HUES6 (cell line): ENCODE results near the gene RNU1-2.
"Not testable (repeated sequence)": the region's sequence is repeated elsewhere in the genome, so short reads cannot be mapped to it uniquely, and the experiment has no call there.

Source experiments
- H3K27ac ChIP-seq: 2 replicates; pipeline ENCODE4 v1.7.0; 2013; ENCODE audit warnings: low read depth, mild to moderate bottlenecking, low read length, inconsistent platforms
- H3K27me3 ChIP-seq: 2 replicates; pipeline ENCODE4 v1.6.1; 2013; ENCODE audit warnings: low read length; ENCODE audit not compliant: control insufficient read depth, insufficient read depth
- H3K36me3 ChIP-seq: 2 replicates; pipeline ENCODE4 v1.6.1; 2013; ENCODE audit warnings: low read length; ENCODE audit not compliant: control insufficient read depth, insufficient read depth
- H3K4me1 ChIP-seq: 2 replicates; pipeline ENCODE4 v1.6.1; 2013; ENCODE audit warnings: low read length; ENCODE audit not compliant: control insufficient read depth, insufficient read depth
- H3K4me3 ChIP-seq: 2 replicates; pipeline ENCODE4 v1.5.1; 2013; ENCODE audit warnings: low read depth, low read length
- H3K9ac ChIP-seq: one replicate; pipeline ENCODE4 v1.6.1; 2013; ENCODE audit warnings: mild to moderate bottlenecking, low read length
- H3K9me3 ChIP-seq: 2 replicates; pipeline ENCODE4 v1.6.1; 2013; ENCODE audit warnings: low read depth, low read length; ENCODE audit not compliant: control insufficient read depth, insufficient read depth

The RNU1-2 gene

GRCh38 chr1:16895598-16896315 lies at the start of gene RNU1-2:
Gene RNU1-2, plus strand, starts transcription at chr1:16895980.
- not testable (repeated sequence) for H3K4me1 ChIP-seq, H3K36me3 ChIP-seq, H3K27me3 ChIP-seq, H3K9me3 ChIP-seq
- Histone ChIP-seq H3K9ac (peak within 1 kb of the TSS; percentile 96), H3K4me3 (peak within 1 kb of the TSS; percentile 55), H3K27ac (peak within 1 kb of the TSS; percentile 94)

- not testable (repeated sequence) for H3K9ac ChIP-seq, H3K4me1 ChIP-seq, H3K4me3 ChIP-seq, H3K9me3 ChIP-seq, H3K36me3 ChIP-seq, H3K27ac ChIP-seq, H3K27me3 ChIP-seq
Observed at GRCh38 chr1:16856201-16856600, 39.6 kb upstream of the RNU1-2 start.

- H3K9me3 ChIP-seq, H3K9ac ChIP-seq, H3K4me1 ChIP-seq, H3K36me3 ChIP-seq, H3K27me3 ChIP-seq, H3K27ac ChIP-seq: not testable (repeated sequence)
- peak overlapping the region; percentile 46 for H3K4me3 ChIP-seq
Observed at GRCh38 chr1:16859167-16860041, 36.4 kb upstream of the RNU1-2 start.

GRCh38 chr1:16860048-16860447 lies 35.7 kb upstream of the RNU1-2 start:
- H3K27ac ChIP-seq, H3K9ac ChIP-seq, H3K27me3 ChIP-seq, H3K9me3 ChIP-seq, H3K4me1 ChIP-seq, H3K36me3 ChIP-seq: not testable (repeated sequence)
- peak overlapping the region; percentile 33; the same call in 1 of the 2 replicates for H3K4me3 ChIP-seq

GRCh38 chr1:16861832-16862245 lies 33.9 kb upstream of the RNU1-2 start:
- H3K4me3 ChIP-seq, H3K27ac ChIP-seq, H3K9me3 ChIP-seq, H3K27me3 ChIP-seq, H3K36me3 ChIP-seq, H3K9ac ChIP-seq, H3K4me1 ChIP-seq: not testable (repeated sequence)

GRCh38 chr1:16862415-16862814 lies 33.4 kb upstream of the RNU1-2 start:
- H3K9ac ChIP-seq, H3K27me3 ChIP-seq, H3K9me3 ChIP-seq, H3K36me3 ChIP-seq, H3K4me3 ChIP-seq, H3K27ac ChIP-seq, H3K4me1 ChIP-seq: not testable (repeated sequence)

GRCh38 chr1:16863024-16863423 lies 32.8 kb upstream of the RNU1-2 start:
- not testable (repeated sequence) for H3K4me3 ChIP-seq, H3K9me3 ChIP-seq, H3K9ac ChIP-seq, H3K27me3 ChIP-seq, H3K4me1 ChIP-seq, H3K27ac ChIP-seq, H3K36me3 ChIP-seq

- H3K27me3 ChIP-seq, result peaks cover 11% of the 10 kb centered on the region
- peak overlapping the region; percentile 16; the same call in 1 of the 2 replicates for H3K4me3 ChIP-seq
- H3K27ac ChIP-seq, H3K4me1 ChIP-seq, H3K9ac ChIP-seq, H3K9me3 ChIP-seq, H3K36me3 ChIP-seq: not testable (repeated sequence)
Observed at GRCh38 chr1:16866926-16867707, 28.7 kb upstream of the RNU1-2 start.

- not testable (repeated sequence) for H3K36me3 ChIP-seq, H3K4me3 ChIP-seq, H3K9me3 ChIP-seq, H3K4me1 ChIP-seq, H3K9ac ChIP-seq, H3K27ac ChIP-seq
- peaks cover 15% of the 10 kb centered on the region for H3K27me3 ChIP-seq
Observed at GRCh38 chr1:16868787-16869186, 27.0 kb upstream of the RNU1-2 start.

- not testable (repeated sequence) for H3K9me3 ChIP-seq, H3K36me3 ChIP-seq, H3K9ac ChIP-seq, H3K27ac ChIP-seq, H3K4me3 ChIP-seq, H3K4me1 ChIP-seq
- H3K27me3 ChIP-seq, result peaks cover 17% of the 10 kb centered on the region
Observed at GRCh38 chr1:16869996-16870395, 25.8 kb upstream of the RNU1-2 start.

- not testable (repeated sequence) for H3K27ac ChIP-seq, H3K4me1 ChIP-seq, H3K9ac ChIP-seq, H3K9me3 ChIP-seq, H3K36me3 ChIP-seq
- H3K4me3 ChIP-seq, result peak overlapping the region; percentile 59
- peaks cover 22% of the 10 kb centered on the region for H3K27me3 ChIP-seq
Observed at GRCh38 chr1:16871171-16871570, 24.6 kb upstream of the RNU1-2 start.
